Neural progenitor cell (in vitro differentiated cells): ENCODE data around the gene BTBD9. TPM values are rescaled to one million over a fixed set of nuclear protein-coding genes. Genes with fewer than 3 reads are reported as not detected.

Source experiments
- DNase-seq: peaks from one replicate; pipeline ENCODE4 v3.0.0-alpha.2; 2016; ENCODE audit warnings: low spot score
- H2AFZ ChIP-seq: fragments of 200-600 bp; sonication (generic); replicated peaks from 2 replicates; pipeline ENCODE4 v1.6.1; 2016; ENCODE audit warnings: antibody characterized with exemption
- H3F3A ChIP-seq: fragments of 200-600 bp; sonication (generic); 2 replicates; pipeline ENCODE4 v1.6.1; 2016; ENCODE audit warnings: antibody characterized with exemption, low read depth
- H3K27ac ChIP-seq: fragments of 200-600 bp; sonication (generic); 2 replicates; pipeline ENCODE4 v1.5.1; 2016; ENCODE audit warnings: mild to moderate bottlenecking
- H3K27me3 ChIP-seq: fragments of 200-600 bp; sonication (generic); 2 replicates; pipeline ENCODE4 v1.6.1; 2016; ENCODE audit warnings: mild to moderate bottlenecking, moderate library complexity
- H3K36me3 ChIP-seq: fragments of 200-600 bp; sonication (generic); 2 replicates; pipeline ENCODE4 v1.5.1; 2016
- H3K4me1 ChIP-seq: fragments of 200-600 bp; sonication (generic); 2 replicates; pipeline ENCODE4 v1.6.1; 2016; ENCODE audit warnings: mixed run types
- H3K4me2 ChIP-seq: fragments of 200-600 bp; sonication (generic); 2 replicates; pipeline ENCODE4 v1.6.1; 2016
- H3K4me3 ChIP-seq: fragments of 200-600 bp; sonication (generic); 2 replicates; pipeline ENCODE4 v1.5.1; 2016
- H3K79me2 ChIP-seq: fragments of 200-600 bp; sonication (generic); 2 replicates; pipeline ENCODE4 v1.6.1; 2016; ENCODE audit warnings: low read depth
- H3K9ac ChIP-seq: fragments of 200-600 bp; sonication (generic); 2 replicates; pipeline ENCODE4 v1.6.1; 2016
- H3K9me3 ChIP-seq: fragments of 200-600 bp; sonication (generic); 2 replicates; pipeline ENCODE4 v1.5.1; 2016; ENCODE audit warnings: low read depth
- H4K20me1 ChIP-seq: fragments of 200-600 bp; sonication (generic); 2 replicates; pipeline ENCODE4 v1.6.1; 2016; ENCODE audit warnings: low read depth
- H3K27ac Mint-ChIP-seq: 3 replicates; pipeline ENCODE4 v1.8.0; 2021; ENCODE audit warnings: mixed read lengths
- H3K27me3 Mint-ChIP-seq: 2 replicates; pipeline ENCODE4 v1.8.0; 2022; ENCODE audit warnings: low read depth, mild to moderate bottlenecking, inconsistent platforms, moderate library complexity, mixed read lengths; ENCODE audit not compliant: insufficient read depth
- H3K36me3 Mint-ChIP-seq: 3 replicates; pipeline ENCODE4 v1.8.0; 2021; ENCODE audit warnings: mixed read lengths
- H3K4me1 Mint-ChIP-seq: 3 replicates; pipeline ENCODE4 v1.8.0; 2021; ENCODE audit warnings: mixed read lengths
- H3K4me3 Mint-ChIP-seq: 3 replicates; pipeline ENCODE4 v1.8.0; 2021; ENCODE audit warnings: mild to moderate bottlenecking, moderate library complexity, mixed read lengths
- H3K9me3 Mint-ChIP-seq: 3 replicates; pipeline ENCODE4 v1.8.0; 2020; ENCODE audit warnings: mixed read lengths
- CTCF ChIP-seq: fragments of 200-600 bp; sonication (generic); IDR thresholded peaks from 2 replicates; pipeline ENCODE4 v1.5.1; 2017; ENCODE audit warnings: antibody characterized with exemption, mild to moderate bottlenecking
- EZH2 ChIP-seq: fragments of 200-600 bp; sonication (generic); IDR thresholded peaks from 2 replicates; pipeline ENCODE4 v1.6.1; 2017; ENCODE audit warnings: antibody characterized with exemption, mild to moderate bottlenecking, moderate library complexity
- EZH2phosphoT487 ChIP-seq: fragments of 200-600 bp; sonication (generic); IDR thresholded peaks from 2 replicates; pipeline ENCODE4 v1.6.1; 2017; ENCODE audit warnings: antibody characterized with exemption
- total RNA-seq: library from RNA; depleted of rRNA; stranded (reverse); fragments of >200 nt; gene quantifications from 2 replicates; pipeline ENCODE4 v1.2.3, GENCODE V29; 2015; ENCODE audit warnings: low replicate concordance

BTBD9 gene
- total RNA-seq, 1 donor from 2014 or later = 16.9 TPM

GRCh38 chr6:38268342-38268741, 371.4 kb downstream of the BTBD9 start:
- Histone ChIP-seq H3K27me3 (no peaks in the 10 kb centered on the region), H3K9me3 (no peaks in the 10 kb centered on the region), H2AFZ (no peak overlapping the region), H3K4me3 (no peak overlapping the region), H4K20me1 (no peaks in the 10 kb centered on the region), H3K4me2 (peak overlapping the region; percentile 10), H3K9ac (no peak overlapping the region), H3K27ac (no peak overlapping the region), H3K4me1 (peaks cover 62% of the 10 kb centered on the region), H3K79me2 (no peaks in the 10 kb centered on the region), H3F3A (peaks cover 23% of the 10 kb centered on the region), H3K36me3 (no peaks in the 10 kb centered on the region)
- Mint-ChIP-seq H3K36me3 (no peaks in the 10 kb centered on the region), H3K4me3 (no peak overlapping the region), H3K27me3 (no peaks in the 10 kb centered on the region), H3K9me3 (no peaks in the 10 kb centered on the region), H3K4me1 (peaks cover 63% of the 10 kb centered on the region), H3K27ac (peak overlapping the region; percentile 8)
- no peak for TF ChIP-seq EZH2
- TF ChIP-seq CTCF = no peak
- TF ChIP-seq EZH2phosphoT487 = no peak
- DNase-seq = no peak

- no peak overlapping the region for H3K27ac Mint-ChIP-seq
- TF ChIP-seq EZH2 = no peak
- TF ChIP-seq CTCF = no peak
- TF ChIP-seq EZH2phosphoT487 = no peak
- peak; percentile 12 for DNase-seq
- H3F3A ChIP-seq = peaks cover 31% of the 10 kb centered on the region
- no peak overlapping the region for H3K4me3 Mint-ChIP-seq
- no peaks in the 10 kb centered on the region for H3K27me3 Mint-ChIP-seq
- H3K79me2 ChIP-seq = no peaks in the 10 kb centered on the region
- no peak overlapping the region for H3K9ac ChIP-seq
- no peaks in the 10 kb centered on the region for H4K20me1 ChIP-seq
- no peaks in the 10 kb centered on the region for H3K36me3 ChIP-seq
- H3K4me1 ChIP-seq = peaks cover 71% of the 10 kb centered on the region
- H3K27ac ChIP-seq = no peak overlapping the region
- H3K9me3 ChIP-seq = no peaks in the 10 kb centered on the region
- H3K27me3 ChIP-seq = no peaks in the 10 kb centered on the region
- H3K9me3 Mint-ChIP-seq = no peaks in the 10 kb centered on the region
- H2AFZ ChIP-seq = no peak overlapping the region
- no peaks in the 10 kb centered on the region for H3K36me3 Mint-ChIP-seq
- no peak overlapping the region for H3K4me3 ChIP-seq
- no peak overlapping the region for H3K4me2 ChIP-seq
- peaks cover 70% of the 10 kb centered on the region for H3K4me1 Mint-ChIP-seq
These were observed 372.8 kb downstream of the BTBD9 start for GRCh38 chr6:38266921-38267354.

- Mint-ChIP-seq H3K27me3 (no peaks in the 10 kb centered on the region), H3K27ac (no peak overlapping the region), H3K9me3 (no peaks in the 10 kb centered on the region), H3K36me3 (no peaks in the 10 kb centered on the region), H3K4me3 (no peak overlapping the region), H3K4me1 (peaks cover 61% of the 10 kb centered on the region)
- Histone ChIP-seq H3K4me2 (peak overlapping the region; percentile 33), H3F3A (peaks cover 24% of the 10 kb centered on the region), H3K4me3 (no peak overlapping the region), H3K9me3 (no peaks in the 10 kb centered on the region), H3K9ac (no peak overlapping the region), H3K36me3 (no peaks in the 10 kb centered on the region), H3K27me3 (no peaks in the 10 kb centered on the region), H2AFZ (peak overlapping the region; percentile 17), H3K4me1 (peaks cover 60% of the 10 kb centered on the region), H3K79me2 (no peaks in the 10 kb centered on the region), H4K20me1 (no peaks in the 10 kb centered on the region), H3K27ac (peak overlapping the region; percentile 70)
- DNase-seq = peak; percentile 60
- no peak for TF ChIP-seq EZH2phosphoT487
These were observed 375.1 kb downstream of the BTBD9 start for GRCh38 chr6:38264605-38265004.

- Histone ChIP-seq H3K79me2 (no peaks in the 10 kb centered on the region), H2AFZ (no peak overlapping the region), H3K36me3 (no peaks in the 10 kb centered on the region), H3K27me3 (no peaks in the 10 kb centered on the region), H3K27ac (no peak overlapping the region), H3K9me3 (no peaks in the 10 kb centered on the region), H3F3A (peaks cover 24% of the 10 kb centered on the region), H3K4me2 (peak overlapping the region; percentile 48), H3K4me3 (no peak overlapping the region), H3K9ac (no peak overlapping the region), H3K4me1 (peaks cover 44% of the 10 kb centered on the region), H4K20me1 (no peaks in the 10 kb centered on the region)
- no peaks in the 10 kb centered on the region for H3K9me3 Mint-ChIP-seq
- H3K27ac Mint-ChIP-seq = peak overlapping the region; percentile 88
- TF ChIP-seq EZH2phosphoT487 = no peak
- TF ChIP-seq CTCF = no peak
- no peak overlapping the region for H3K4me3 Mint-ChIP-seq
- H3K4me1 Mint-ChIP-seq = peaks cover 42% of the 10 kb centered on the region
- H3K36me3 Mint-ChIP-seq = peaks cover 2% of the 10 kb centered on the region
- H3K27me3 Mint-ChIP-seq = no peaks in the 10 kb centered on the region
- no peak for DNase-seq
These were observed 377.1 kb downstream of the BTBD9 start for GRCh38 chr6:38262609-38263008.
